HG03354 (cell line): Measurements from ENCODE around the gene ASCC1.
A peak's percentile ranks its signal among the peaks of the same experiment; 100 is the strongest.
"Not testable (repeated sequence)": the region's sequence is repeated elsewhere in the genome, so short reads cannot be mapped to it uniquely, and the experiment has no call there.

Experiments used
- ATAC-seq: cut with Tn5 transposase; IDR thresholded peaks from one replicate; pipeline ENCODE4 v1.9.1; 2021; ENCODE audit warnings: mild to moderate bottlenecking; ENCODE audit not compliant: unreplicated experiment, poor library complexity, severe bottlenecking

Gene ASCC1

GRCh38 chr10:72136225-72136624 lies 79.9 kb downstream of the ASCC1 start:
- ATAC-seq = not testable (repeated sequence)

- ATAC-seq = no peak
Measured at GRCh38 chr10:72134785-72135767, 81.0 kb downstream of the ASCC1 start.

DNA sequence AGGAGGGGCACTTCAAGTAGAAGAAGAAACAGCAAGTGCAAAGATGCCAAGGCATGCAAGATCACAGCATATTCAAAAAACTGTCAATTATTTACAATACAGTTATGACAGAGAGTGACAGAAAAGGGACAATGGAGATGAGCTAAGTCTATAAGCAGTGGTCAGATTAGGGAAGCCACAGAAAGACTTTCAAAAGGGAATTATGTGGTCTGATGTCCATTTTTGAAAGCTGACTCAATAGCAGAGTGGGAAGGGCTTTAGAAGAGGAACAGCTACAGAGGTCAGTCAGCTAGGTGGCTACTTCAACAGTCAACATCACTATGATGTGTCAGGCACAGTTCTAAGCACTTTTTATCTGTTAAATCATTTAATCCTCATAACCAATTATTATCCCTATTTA lies 82.6 kb downstream of the ASCC1 start:
- ATAC-seq = peak; percentile 84

- ATAC-seq = no peak
Measured at GRCh38 chr10:72132854-72133253, 83.2 kb downstream of the ASCC1 start.

DNA sequence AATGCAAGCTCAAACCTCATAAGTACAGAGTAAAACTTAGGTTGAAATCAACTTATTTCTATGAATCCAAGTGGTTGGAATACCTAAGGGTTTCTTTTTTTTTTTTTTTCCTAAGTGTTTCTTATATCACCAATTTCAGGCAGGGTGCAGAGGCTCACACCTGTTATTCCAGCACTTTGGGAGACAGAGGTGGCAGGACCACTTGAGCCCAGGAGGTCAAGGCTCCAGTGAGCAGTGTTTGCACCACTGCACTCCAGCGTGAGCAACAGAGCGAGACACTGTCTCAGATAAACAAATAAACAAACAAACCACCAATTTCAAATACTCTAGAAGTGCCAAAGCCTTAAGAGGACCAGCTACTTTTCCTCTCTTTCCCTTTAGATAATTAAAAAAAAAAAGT lies 88.5 kb downstream of the ASCC1 start:
- ATAC-seq = no peak

- no peak for ATAC-seq
Measured at GRCh38 chr10:72126872-72127232, 89.2 kb downstream of the ASCC1 start.

DNA sequence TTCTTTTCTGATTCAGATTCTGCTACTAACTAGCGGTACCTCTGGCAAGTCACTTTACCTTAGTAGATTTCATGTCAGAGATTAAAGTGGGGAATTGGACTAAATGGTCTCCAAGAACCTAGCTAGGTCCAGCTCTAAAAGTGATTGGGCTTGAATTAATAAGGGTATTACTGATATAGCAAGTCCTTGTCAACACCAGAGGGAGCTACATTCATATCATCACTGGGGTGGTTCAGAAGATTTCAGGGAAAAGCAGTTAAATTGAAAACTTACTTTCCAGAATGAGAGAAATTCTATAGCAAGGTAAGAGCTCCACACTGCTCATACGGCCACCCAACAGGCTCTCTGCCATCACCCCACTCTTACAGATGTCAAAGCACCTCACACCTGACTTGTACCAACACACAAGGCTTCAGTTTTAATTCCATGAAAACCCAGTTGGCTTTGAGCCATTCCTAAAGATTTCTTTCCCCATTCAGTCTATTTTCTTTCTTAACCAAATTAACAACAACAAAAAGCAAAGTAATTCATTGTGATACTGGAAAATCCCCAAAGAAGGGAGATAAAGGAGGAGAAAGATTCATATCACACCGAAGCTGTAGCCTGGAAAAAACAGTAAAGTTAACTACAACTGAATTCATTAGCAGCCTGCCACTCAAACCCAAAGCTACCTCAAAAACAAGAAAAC lies 89.7 kb downstream of the ASCC1 start:
- ATAC-seq = no peak

DNA sequence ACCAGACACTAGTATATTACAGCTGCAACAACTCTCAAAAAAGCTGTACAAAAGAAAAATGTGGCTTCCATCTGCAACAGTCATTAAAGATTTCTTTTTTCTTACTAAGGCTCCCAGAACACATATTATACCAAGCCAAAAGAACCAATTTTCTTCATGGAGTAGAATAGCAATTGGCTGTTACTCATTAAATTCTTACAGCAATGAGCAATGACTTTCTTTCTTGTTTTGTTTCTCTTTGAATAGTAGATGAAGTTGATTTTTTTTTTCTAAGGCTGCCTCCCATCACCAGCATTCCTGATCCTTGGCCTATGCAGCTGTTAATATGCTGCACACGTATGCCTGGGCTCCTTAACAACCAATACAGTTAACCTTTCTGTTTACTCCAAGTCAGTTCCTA lies 91.1 kb downstream of the ASCC1 start:
- no peak for ATAC-seq

GRCh38 chr10:72124381-72124780 lies 91.7 kb downstream of the ASCC1 start:
- ATAC-seq = no peak

DNA sequence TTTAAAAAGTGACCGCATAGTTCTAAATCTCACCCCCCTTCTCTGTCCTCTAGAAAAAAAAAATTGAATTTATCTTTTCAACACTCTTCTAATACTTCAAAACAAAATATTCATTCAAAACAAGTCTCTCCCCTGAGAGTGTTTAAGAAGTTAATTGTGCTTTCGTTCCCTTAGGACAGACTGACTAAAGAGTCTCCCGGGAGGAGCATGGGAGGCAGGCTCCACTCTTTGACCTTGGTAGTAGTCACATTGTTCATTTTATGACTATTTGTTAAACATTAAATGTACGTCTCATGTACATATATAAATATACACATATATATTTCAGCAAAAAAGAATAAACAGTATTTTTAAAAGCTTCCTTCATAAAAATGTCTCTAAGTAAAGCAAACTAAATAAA lies 92.5 kb downstream of the ASCC1 start:
- ATAC-seq = no peak

GRCh38 chr10:72122221-72122620 lies 93.9 kb downstream of the ASCC1 start:
- ATAC-seq = no peak

DNA sequence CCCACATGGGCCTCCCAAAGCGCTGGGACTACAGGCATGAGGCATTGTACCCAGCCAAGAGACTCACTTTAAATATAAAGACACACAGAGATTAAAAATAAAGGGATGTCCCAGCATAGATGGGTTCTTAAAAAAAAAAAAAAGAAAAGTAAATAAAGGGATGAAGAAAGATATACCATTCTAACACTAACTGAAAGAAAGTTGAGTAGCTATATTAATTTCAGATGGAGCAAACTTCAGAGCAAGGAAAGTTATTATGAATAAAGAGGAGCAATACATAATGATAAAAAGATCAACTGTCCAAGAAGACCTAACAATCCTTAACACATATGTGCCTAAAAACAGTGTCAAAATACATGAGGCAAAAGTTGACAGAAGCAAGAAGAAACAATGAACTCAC lies 94.7 kb downstream of the ASCC1 start:
- ATAC-seq = no peak

DNA sequence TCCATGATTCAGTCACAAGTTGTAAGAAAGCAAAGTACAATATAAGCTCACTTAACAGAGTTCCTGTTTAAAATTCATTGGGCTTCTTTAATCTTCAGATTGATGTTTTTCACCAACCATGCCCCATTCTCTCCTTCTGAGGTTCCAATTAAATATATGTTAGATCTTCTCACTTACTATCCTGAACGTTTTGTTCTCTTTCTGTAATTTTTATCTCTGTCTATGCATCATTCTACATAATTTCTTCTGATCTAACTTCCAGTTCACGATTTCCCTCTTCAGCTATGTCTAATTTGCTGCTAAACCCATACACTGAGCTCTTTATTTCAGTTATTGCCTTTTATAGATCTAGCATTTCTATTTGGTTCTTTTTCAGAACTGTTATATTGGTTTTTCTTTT lies 99.7 kb downstream of the ASCC1 start:
- ATAC-seq = no peak

DNA sequence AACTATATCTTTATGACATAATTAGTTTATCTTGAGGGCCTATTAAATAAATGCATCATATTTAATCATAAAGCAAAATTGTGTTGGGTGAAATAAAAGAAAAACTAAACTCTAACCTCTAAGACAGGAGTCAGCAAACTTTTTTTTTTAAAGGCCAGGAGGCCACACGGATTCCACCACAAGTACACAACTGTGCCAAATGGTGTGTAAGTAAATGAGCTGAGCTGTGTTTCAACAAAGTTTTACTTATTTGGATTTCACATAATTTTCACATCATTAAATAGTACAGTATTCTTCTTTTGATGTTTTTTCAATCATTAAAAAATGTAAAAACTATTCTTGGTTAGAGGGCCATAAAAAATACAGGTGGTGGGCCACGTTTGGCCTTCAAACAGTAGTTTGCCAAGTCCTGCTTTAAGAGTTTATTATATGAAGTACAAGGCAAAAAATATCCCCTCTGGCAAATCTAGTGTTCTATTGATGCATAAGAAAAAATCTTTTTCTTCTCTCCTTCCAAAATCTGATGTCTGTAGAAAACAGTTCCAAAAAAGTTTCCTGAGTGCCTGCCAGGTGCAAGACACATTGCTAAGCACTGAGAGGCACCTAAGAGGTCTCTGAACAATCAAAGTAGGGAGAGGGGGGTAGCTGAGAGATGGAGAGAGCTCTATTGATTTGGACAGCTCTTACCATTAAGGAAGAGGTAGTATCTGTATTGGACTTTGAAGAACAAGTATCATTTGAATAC lies 101.2 kb downstream of the ASCC1 start:
- ATAC-seq = no peak

DNA sequence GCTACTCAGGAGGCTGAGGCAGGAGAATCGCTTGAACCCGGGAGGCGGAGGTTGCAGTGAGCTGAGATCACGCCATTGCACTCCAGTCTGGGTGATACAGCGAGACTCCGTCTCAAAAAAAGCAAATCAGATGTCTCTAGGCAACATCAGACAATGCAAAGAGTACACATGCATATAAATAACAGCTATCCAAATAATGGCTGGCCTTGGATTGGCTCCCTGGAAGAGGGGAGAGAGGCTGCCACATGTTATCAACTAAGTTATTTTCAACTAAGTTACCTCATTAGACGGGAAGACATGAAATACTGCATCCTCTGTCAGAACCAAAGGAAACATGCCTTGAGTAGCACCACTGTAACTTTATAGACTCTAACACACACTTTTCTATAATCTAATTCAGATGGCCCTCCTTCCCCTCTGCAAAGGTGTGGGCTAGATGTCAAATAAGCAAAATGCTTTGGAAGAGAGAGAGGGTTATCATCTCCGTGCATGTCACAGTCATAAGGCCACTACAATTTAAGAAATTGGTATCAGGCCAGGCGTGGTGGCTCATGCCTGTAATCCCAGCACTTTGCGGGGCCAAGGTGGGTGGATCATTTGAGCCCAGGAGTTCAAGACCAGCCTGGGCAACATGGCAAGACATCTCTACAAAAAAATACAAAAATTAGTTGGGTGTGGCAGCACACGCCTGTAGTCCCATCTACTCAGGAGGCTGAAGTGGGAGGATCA lies 105.2 kb downstream of the ASCC1 start:
- ATAC-seq = no peak

GRCh38 chr10:72109636-72110157 lies 106.4 kb downstream of the ASCC1 start:
- ATAC-seq = no peak

DNA sequence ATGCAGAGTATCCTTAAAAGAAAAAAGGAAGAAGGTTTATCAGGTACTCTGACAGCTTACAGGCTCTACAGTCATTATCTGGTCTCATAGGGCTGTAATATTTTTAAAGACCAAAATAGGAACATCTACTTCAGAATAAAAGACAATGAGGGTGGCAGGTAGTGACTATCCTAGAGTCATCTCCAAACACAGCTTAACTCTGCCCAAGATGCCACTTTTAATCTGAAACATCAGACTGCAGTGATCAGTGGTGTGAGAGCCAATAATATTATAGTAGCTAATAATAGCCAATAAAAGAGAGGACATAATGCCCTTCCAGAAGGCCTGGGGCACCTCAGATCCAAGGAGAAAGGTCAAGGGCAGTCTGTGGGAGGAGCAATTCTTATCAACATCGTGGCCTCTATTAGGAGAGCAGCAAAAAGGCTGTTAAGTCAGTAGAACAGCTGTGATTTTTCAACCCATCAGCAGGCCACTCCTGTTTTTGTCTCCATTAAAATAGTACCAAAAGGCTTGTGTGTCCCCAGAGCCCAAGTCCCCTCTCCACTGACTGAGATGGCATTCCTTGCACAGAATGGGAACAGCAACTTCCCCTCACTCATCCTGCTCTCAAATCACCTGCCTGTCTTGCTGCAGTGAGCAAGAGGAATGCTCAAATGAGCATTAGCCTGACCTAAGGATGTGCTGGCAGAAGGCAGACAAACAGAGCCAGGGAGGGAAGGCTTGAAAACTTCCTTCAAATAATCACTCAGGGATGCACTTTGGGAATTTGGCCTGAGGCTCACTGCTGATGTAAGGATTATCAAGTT lies 107.0 kb downstream of the ASCC1 start:
- ATAC-seq = no peak

GRCh38 chr10:72108004-72108370 lies 108.1 kb downstream of the ASCC1 start:
- ATAC-seq = not testable (repeated sequence)
